OCI-LY7 (cell line): ENCODE data around the gene VPS26A.

Source experiments
- CTCF ChIP-seq: fragments of 200-600 bp; sonication (generic); conservative IDR thresholded peaks from 2 replicates; pipeline ENCODE4 v1.5.1; 2014; ENCODE audit warnings: mild to moderate bottlenecking, antibody characterized with exemption, low read length, moderate library complexity, mixed read lengths
- EZH2phosphoT487 ChIP-seq: fragments of 200-600 bp; sonication (generic); IDR thresholded peaks from 2 replicates; pipeline ENCODE4 v1.6.1; 2018; ENCODE audit warnings: low read depth, borderline replicate concordance, mild to moderate bottlenecking, mixed run types, antibody characterized with exemption, low read length, moderate library complexity, mixed read lengths

DNA sequence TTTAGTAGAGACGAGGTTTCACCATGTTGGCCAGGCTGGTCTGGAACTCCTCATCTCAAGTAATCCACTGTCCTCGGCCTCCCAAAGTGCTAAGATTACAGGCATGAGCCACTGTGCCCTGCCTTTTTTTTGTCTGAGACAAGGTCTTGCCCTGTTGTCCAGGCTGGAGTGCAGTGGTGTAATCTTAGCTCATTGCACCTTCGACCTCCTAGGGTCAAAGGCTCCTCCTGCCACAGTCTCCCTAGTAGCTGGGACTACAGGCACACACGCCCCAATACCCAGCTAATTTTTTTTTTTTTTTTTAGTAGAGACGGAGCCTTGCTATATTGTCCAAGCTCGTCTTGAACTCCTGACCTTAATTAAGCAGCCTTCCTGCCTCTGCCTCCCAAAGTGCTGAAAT lies 29.2 kb downstream of the VPS26A start:
- TF ChIP-seq CTCF, result no peak
- TF ChIP-seq EZH2phosphoT487, result no peak
